ENCODE results near the gene TPRA1. TPM values are rescaled to one million over a fixed set of nuclear protein-coding genes. Genes with fewer than 3 reads are reported as not detected.

The TPRA1 gene
- total and polyA plus RNA-seq, 7 experiments from 2014 or later = 13.6 to 33.8 (median 24.5) TPM

- no peak overlapping the region for H3K4me3 ChIP-seq (ENCODE audit: low read length)
- no peaks in the 10 kb centered on the region for H3K27me3 ChIP-seq (ENCODE audit: control insufficient read depth in 2 of 2, insufficient read depth in 2 of 2, low read length in 2 of 2)
- no peak overlapping the region for H3K4me3 Mint-ChIP-seq
- intact Hi-C loops (cut with micrococcal nuclease) = no loop called here
- no peaks in the 10 kb centered on the region for H3K27me3 Mint-ChIP-seq
- H3K27ac ChIP-seq (ENCODE audit: low read depth, low read length) = no peak overlapping the region
- H3K4me1 ChIP-seq (ENCODE audit: control insufficient read depth in 2 of 2, insufficient read depth in 2 of 2, low read length in 2 of 2) = no peaks in the 10 kb centered on the region
- H3K4me1 Mint-ChIP-seq = peaks cover 0 to 25% (median 0%) of the 10 kb centered on the region in 7 donors
- no peak overlapping the region for H3K27ac Mint-ChIP-seq
- ATAC-seq (no peak), DNase-seq (no peak)
- peaks cover 10 to 66% (median 29%) of the 10 kb centered on the region in 5 donors for H3K36me3 Mint-ChIP-seq
- POLR2A ChIA-PET = interaction anchor here (0.6 kb wide), 1 partner anchor 73 kb away, joined by 4 read pairs; no protein-coding TSS in a partner anchor
- H3K9me3 Mint-ChIP-seq = no peaks in the 10 kb centered on the region
- H3K36me3 ChIP-seq (ENCODE audit: control insufficient read depth in 2 of 3, insufficient read depth in 3 of 3, low read length in 3 of 3) = peaks cover 0 to 40% (median 0%) of the 10 kb centered on the region in 3 experiments
- H3K9me3 ChIP-seq (ENCODE audit: control insufficient read depth in 2 of 3, low read length in 3 of 3) = no peaks in the 10 kb centered on the region
- CTCF ChIA-PET = no interaction called here
These were observed 20.7 kb upstream of the TPRA1 start for GRCh38 chr3:127611251-127611650.

- POLR2A ChIA-PET = no interaction called here
These were observed 19.6 kb upstream of the TPRA1 start for GRCh38 chr3:127610105-127610504.

GRCh38 chr3:127608362-127608718 is 17.8 kb upstream of the TPRA1 start:
- Histone ChIP-seq H3K36me3 (ENCODE audit: control insufficient read depth in 2 of 3, insufficient read depth in 3 of 3, low read length in 3 of 3) (peaks cover 0 to 46% (median 0%) of the 10 kb centered on the region in 3 experiments), H3K27ac (ENCODE audit: low read depth, low read length) (no peak overlapping the region), H3K27me3 (ENCODE audit: control insufficient read depth in 2 of 2, insufficient read depth in 2 of 2, low read length in 2 of 2) (no peaks in the 10 kb centered on the region), H3K9me3 (ENCODE audit: control insufficient read depth in 2 of 3, low read length in 3 of 3) (no peaks in the 10 kb centered on the region), H3K4me3 (ENCODE audit: low read length) (no peak overlapping the region), H3K4me1 (ENCODE audit: control insufficient read depth in 2 of 2, insufficient read depth in 2 of 2, low read length in 2 of 2) (no peaks in the 10 kb centered on the region)
- ChIA-PET POLR2A (no interaction called here), CTCF (no interaction called here)
- ATAC-seq = no peak
- no peak overlapping the region for H3K4me3 Mint-ChIP-seq
- no peaks in the 10 kb centered on the region for H3K27me3 Mint-ChIP-seq
- no peaks in the 10 kb centered on the region for H3K9me3 Mint-ChIP-seq
- no peak overlapping the region for H3K27ac Mint-ChIP-seq
- H3K36me3 Mint-ChIP-seq = peaks cover 12 to 56% (median 27%) of the 10 kb centered on the region in 5 donors
- DNase-seq = no peak
- intact Hi-C loops (cut with micrococcal nuclease) = no loop called here
- H3K4me1 Mint-ChIP-seq = peaks cover 0 to 29% (median 0%) of the 10 kb centered on the region in 7 donors

More at GRCh38 chr3:127610105-127610504, 19.6 kb upstream of the TPRA1 start:
- Histone ChIP-seq H3K27me3 (ENCODE audit: control insufficient read depth in 2 of 2, insufficient read depth in 2 of 2, low read length in 2 of 2) (no peaks in the 10 kb centered on the region), H3K4me1 (ENCODE audit: control insufficient read depth in 2 of 2, insufficient read depth in 2 of 2, low read length in 2 of 2) (no peaks in the 10 kb centered on the region), H3K27ac (ENCODE audit: low read depth, low read length) (no peak overlapping the region), H3K9me3 (ENCODE audit: control insufficient read depth in 2 of 3, low read length in 3 of 3) (no peaks in the 10 kb centered on the region), H3K4me3 (ENCODE audit: low read length) (no peak overlapping the region), H3K36me3 (ENCODE audit: control insufficient read depth in 2 of 3, insufficient read depth in 3 of 3, low read length in 3 of 3) (peaks cover 0 to 40% (median 0%) of the 10 kb centered on the region in 3 experiments)
- H3K27ac Mint-ChIP-seq = no peak overlapping the region
- H3K27me3 Mint-ChIP-seq = no peaks in the 10 kb centered on the region
- CTCF ChIA-PET = no interaction called here
- peaks cover 0 to 24% (median 0%) of the 10 kb centered on the region in 7 donors for H3K4me1 Mint-ChIP-seq
- no peak for DNase-seq
- peaks cover 12 to 66% (median 27%) of the 10 kb centered on the region in 5 donors for H3K36me3 Mint-ChIP-seq
- no peak for ATAC-seq
- intact Hi-C loops (cut with micrococcal nuclease) = no loop called here
- H3K9me3 Mint-ChIP-seq = no peaks in the 10 kb centered on the region
- no peak overlapping the region for H3K4me3 Mint-ChIP-seq

- Mint-ChIP-seq H3K36me3 (peaks cover 12 to 53% (median 27%) of the 10 kb centered on the region in 5 donors), H3K4me1 (peaks cover 0 to 31% (median 0%) of the 10 kb centered on the region in 7 donors), H3K4me3 (no peak overlapping the region), H3K27ac (no peak overlapping the region), H3K27me3 (no peaks in the 10 kb centered on the region), H3K9me3 (no peaks in the 10 kb centered on the region)
- POLR2A ChIA-PET = no interaction called here
- ATAC-seq (no peak), DNase-seq (no peak)
- Histone ChIP-seq H3K9me3 (ENCODE audit: control insufficient read depth in 2 of 3, low read length in 3 of 3) (no peaks in the 10 kb centered on the region), H3K27ac (ENCODE audit: low read depth, low read length) (no peak overlapping the region), H3K4me1 (ENCODE audit: control insufficient read depth in 2 of 2, insufficient read depth in 2 of 2, low read length in 2 of 2) (no peaks in the 10 kb centered on the region), H3K4me3 (ENCODE audit: low read length) (no peak overlapping the region), H3K36me3 (ENCODE audit: control insufficient read depth in 2 of 3, insufficient read depth in 3 of 3, low read length in 3 of 3) (peaks cover 0 to 46% (median 0%) of the 10 kb centered on the region in 3 experiments), H3K27me3 (ENCODE audit: control insufficient read depth in 2 of 2, insufficient read depth in 2 of 2, low read length in 2 of 2) (no peaks in the 10 kb centered on the region)
- intact Hi-C loops (cut with micrococcal nuclease) = no loop called here
- CTCF ChIA-PET = no interaction called here
These were observed 17.3 kb upstream of the TPRA1 start for GRCh38 chr3:127607675-127608361.

- H3K4me1 Mint-ChIP-seq = peaks cover 0 to 38% (median 4%) of the 10 kb centered on the region in 7 donors
- POLR2A ChIA-PET = no interaction called here
- Histone ChIP-seq H3K36me3 (ENCODE audit: control insufficient read depth in 2 of 3, insufficient read depth in 3 of 3, low read length in 3 of 3) (peaks cover 0 to 46% (median 0%) of the 10 kb centered on the region in 3 experiments), H3K4me3 (ENCODE audit: low read length) (no peak overlapping the region), H3K27ac (ENCODE audit: low read depth, low read length) (no peak overlapping the region), H3K9me3 (ENCODE audit: control insufficient read depth in 2 of 3, low read length in 3 of 3) (no peaks in the 10 kb centered on the region), H3K27me3 (ENCODE audit: control insufficient read depth in 2 of 2, insufficient read depth in 2 of 2, low read length in 2 of 2) (no peaks in the 10 kb centered on the region), H3K4me1 (ENCODE audit: control insufficient read depth in 2 of 2, insufficient read depth in 2 of 2, low read length in 2 of 2) (no peaks in the 10 kb centered on the region)
- DNase-seq = no peak
- no peak overlapping the region for H3K27ac Mint-ChIP-seq
- peaks cover 11 to 49% (median 25%) of the 10 kb centered on the region in 5 donors for H3K36me3 Mint-ChIP-seq
- intact Hi-C loops (cut with micrococcal nuclease) = no loop called here
- no peaks in the 10 kb centered on the region for H3K9me3 Mint-ChIP-seq
- H3K4me3 Mint-ChIP-seq = no peak overlapping the region
- no peak for ATAC-seq
- CTCF ChIA-PET = no interaction called here
- H3K27me3 Mint-ChIP-seq = no peaks in the 10 kb centered on the region
These were observed 16.6 kb upstream of the TPRA1 start for GRCh38 chr3:127606981-127607595.

GRCh38 chr3:127606086-127606805 is 15.7 kb upstream of the TPRA1 start:
- H3K9me3 Mint-ChIP-seq = no peaks in the 10 kb centered on the region
- no peaks in the 10 kb centered on the region for H3K27me3 Mint-ChIP-seq
- Histone ChIP-seq H3K36me3 (ENCODE audit: control insufficient read depth in 2 of 3, insufficient read depth in 3 of 3, low read length in 3 of 3) (peaks cover 0 to 46% (median 0%) of the 10 kb centered on the region in 3 experiments), H3K4me3 (ENCODE audit: low read length) (no peak overlapping the region), H3K27ac (ENCODE audit: low read depth, low read length) (no peak overlapping the region), H3K9me3 (ENCODE audit: control insufficient read depth in 2 of 3, low read length in 3 of 3) (no peaks in the 10 kb centered on the region), H3K4me1 (ENCODE audit: control insufficient read depth in 2 of 2, insufficient read depth in 2 of 2, low read length in 2 of 2) (no peaks in the 10 kb centered on the region), H3K27me3 (ENCODE audit: control insufficient read depth in 2 of 2, insufficient read depth in 2 of 2, low read length in 2 of 2) (no peaks in the 10 kb centered on the region)
- H3K27ac Mint-ChIP-seq = no peak overlapping the region
- H3K4me1 Mint-ChIP-seq = peaks cover 0 to 45% (median 10%) of the 10 kb centered on the region in 7 donors
- ATAC-seq (no peak), DNase-seq (no peak)
- no peak overlapping the region for H3K4me3 Mint-ChIP-seq
- intact Hi-C loops (cut with micrococcal nuclease) = no loop called here
- H3K36me3 Mint-ChIP-seq = peaks cover 9 to 47% (median 24%) of the 10 kb centered on the region in 5 donors
- CTCF ChIA-PET = no interaction called here
- POLR2A ChIA-PET = no interaction called here

All from naive thymus-derived CD4-positive, alpha-beta T cell (primary cell).